Astrocyte (in vitro differentiated cells and primary cell): ENCODE results near the gene CMBL. TPM values are rescaled to one million over a fixed set of nuclear protein-coding genes. Genes with fewer than 3 reads are reported as not detected.
A peak's percentile ranks its signal among the peaks of the same experiment; 100 is the strongest.

ENCODE experiments used
- DNase-seq: peaks from one replicate; pipeline ENCODE4 v3.0.0-alpha.2; 2010; ENCODE audit warnings: low read depth
- FAIRE-seq: peaks from 2 replicates; lab custom pipeline; 2011; peaks lifted over from hg19 to GRCh38; lab: Jason Lieb, UNC
- H2AFZ ChIP-seq: 2 replicates; pipeline ENCODE4 v1.6.0; 2012; ENCODE audit warnings: low read depth, low read length, inconsistent platforms
- H3K27ac ChIP-seq: 2 replicates; pipeline ENCODE4 v1.5.1; 2011; ENCODE audit warnings: low read depth, low read length, inconsistent platforms
- H3K27me3 ChIP-seq: 2 replicates; pipeline ENCODE4 v1.6.0; 2011; ENCODE audit warnings: low read length, inconsistent platforms; ENCODE audit not compliant: insufficient read depth
- H3K36me3 ChIP-seq: 2 replicates; pipeline ENCODE4 v1.5.1; 2011; ENCODE audit warnings: low read length, inconsistent platforms; ENCODE audit not compliant: insufficient read depth
- H3K4me1 ChIP-seq: 2 replicates; pipeline ENCODE4 v1.5.1; 2011; ENCODE audit warnings: low read length, inconsistent platforms; ENCODE audit not compliant: insufficient read depth
- H3K4me2 ChIP-seq: 2 replicates; pipeline ENCODE4 v1.6.0; 2012; ENCODE audit warnings: low read length, inconsistent platforms
- H3K4me3 ChIP-seq: 2 replicates; pipeline ENCODE4 v1.5.1; 2011; ENCODE audit warnings: low read depth, mild to moderate bottlenecking, low read length, inconsistent platforms; ENCODE audit not compliant: insufficient read depth
- H3K79me2 ChIP-seq: 2 replicates; pipeline ENCODE4 v1.6.0; 2012; ENCODE audit warnings: mild to moderate bottlenecking, low read length, inconsistent platforms; ENCODE audit not compliant: insufficient read depth
- H3K9ac ChIP-seq: 2 replicates; pipeline ENCODE4 v1.6.0; 2012; ENCODE audit warnings: mild to moderate bottlenecking, low read length, inconsistent platforms
- H3K9me3 ChIP-seq: 2 replicates; pipeline ENCODE4 v1.5.1; 2012; ENCODE audit warnings: low read depth, mild to moderate bottlenecking, low read length, inconsistent platforms; ENCODE audit not compliant: insufficient read depth
- H4K20me1 ChIP-seq: 2 replicates; pipeline ENCODE4 v1.6.0; 2012; ENCODE audit warnings: low read length, inconsistent platforms; ENCODE audit not compliant: insufficient read depth
- H3K27ac Mint-ChIP-seq: one replicate; pipeline ENCODE4 v1.8.0; 2021; ENCODE audit warnings: mild to moderate bottlenecking, mixed read lengths; ENCODE audit not compliant: unreplicated experiment
- H3K27me3 Mint-ChIP-seq: one replicate; pipeline ENCODE4 v1.8.0; 2021; ENCODE audit warnings: low read depth, mixed read lengths; ENCODE audit not compliant: unreplicated experiment
- H3K36me3 Mint-ChIP-seq: one replicate; pipeline ENCODE4 v1.8.0; 2021; ENCODE audit warnings: low read depth, mixed read lengths; ENCODE audit not compliant: unreplicated experiment
- H3K4me1 Mint-ChIP-seq: one replicate; pipeline ENCODE4 v1.8.0; 2021; ENCODE audit warnings: low read depth, mixed read lengths; ENCODE audit not compliant: unreplicated experiment
- H3K4me3 Mint-ChIP-seq: one replicate; pipeline ENCODE4 v1.8.0; 2021; ENCODE audit warnings: mild to moderate bottlenecking, moderate library complexity, mixed read lengths; ENCODE audit not compliant: unreplicated experiment
- H3K9me3 Mint-ChIP-seq: one replicate; pipeline ENCODE4 v1.8.0; 2021; ENCODE audit warnings: mild to moderate bottlenecking, mixed read lengths; ENCODE audit not compliant: unreplicated experiment
- EZH2 ChIP-seq: IDR thresholded peaks from 2 replicates; pipeline ENCODE4 v1.6.1; 2012; ENCODE audit warnings: mild to moderate bottlenecking, low read length, inconsistent platforms; ENCODE audit not compliant: insufficient read depth
- total RNA-seq: library from RNA; stranded (reverse); gene quantifications from 2 replicates; pipeline ENCODE4 v1.2.1, GENCODE V29; 2021
- TF ChIP-seq, protein P1 (sequence below): IDR thresholded peaks from 2 replicates; pipeline ENCODE4 v1.5.1; 2011; ENCODE audit warnings: low read depth, mild to moderate bottlenecking, inconsistent platforms, low read length, moderate library complexity; ENCODE audit not compliant: insufficient read depth

The CMBL gene
- total RNA-seq, 1 donor from 2014 or later = 39.7 TPM

DNA sequence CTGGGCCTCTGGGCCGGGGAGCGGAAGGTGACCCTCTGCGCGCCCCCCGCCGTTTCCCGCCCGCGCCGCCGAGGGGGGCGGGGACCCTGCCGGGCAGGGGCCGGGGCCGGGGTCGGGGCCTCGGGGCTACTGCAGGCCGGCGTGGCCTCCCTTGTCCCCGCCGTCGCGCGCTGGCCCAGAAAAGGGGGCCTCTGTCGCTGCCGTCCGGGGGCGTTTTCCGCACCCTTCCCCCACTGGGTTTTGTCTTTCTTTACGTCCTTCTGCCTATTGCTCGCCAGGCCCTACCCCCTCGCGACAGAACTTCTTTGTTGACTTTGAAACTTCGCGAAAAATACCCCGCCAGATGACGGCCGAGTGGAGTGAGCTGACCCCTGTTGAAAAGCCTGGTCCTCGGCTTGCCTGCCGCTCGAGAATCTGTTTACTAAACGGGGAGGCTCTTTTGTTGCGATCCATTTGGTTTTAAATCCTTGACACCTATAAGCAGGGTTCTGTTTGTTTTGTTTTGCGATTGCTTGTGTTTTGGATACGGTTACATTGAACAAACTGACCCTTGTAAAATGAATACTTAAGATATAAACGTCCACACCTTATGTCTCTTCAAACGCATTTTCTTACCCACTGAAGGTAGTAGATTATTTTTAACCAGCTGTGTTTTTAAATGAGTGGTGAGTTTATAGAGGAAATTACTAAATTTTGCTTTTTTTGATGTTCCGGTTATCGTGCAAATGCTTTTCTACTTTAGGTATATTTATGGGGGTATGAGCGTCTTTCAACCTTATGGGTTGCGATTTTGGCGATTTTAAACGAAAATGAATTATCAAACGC lies 46.6 kb upstream of the CMBL start:
- Histone ChIP-seq H3K4me2 (peak overlapping the region; percentile 98), H4K20me1 (peaks cover 43% of the 10 kb centered on the region), H3K4me1 (peaks cover 21% of the 10 kb centered on the region), H3K79me2 (peaks cover 64% of the 10 kb centered on the region), H3K27ac (peak overlapping the region; percentile 96), H3K27me3 (no peaks in the 10 kb centered on the region), H2AFZ (peak overlapping the region; percentile 78), H3K9me3 (no peaks in the 10 kb centered on the region), H3K36me3 (no peaks in the 10 kb centered on the region), H3K4me3 (peak overlapping the region; percentile 93), H3K9ac (peak overlapping the region; percentile 97)
- Mint-ChIP-seq H3K27me3 (no peaks in the 10 kb centered on the region), H3K4me3 (peak overlapping the region; percentile 100), H3K4me1 (peaks cover 29% of the 10 kb centered on the region), H3K36me3 (no peaks in the 10 kb centered on the region), H3K27ac (peak overlapping the region; percentile 99), H3K9me3 (no peaks in the 10 kb centered on the region)
- DNase-seq (peak; percentile 45), FAIRE-seq (no peak)
- TF ChIP-seq EZH2 = no peak
- TF ChIP-seq, protein P1, sequence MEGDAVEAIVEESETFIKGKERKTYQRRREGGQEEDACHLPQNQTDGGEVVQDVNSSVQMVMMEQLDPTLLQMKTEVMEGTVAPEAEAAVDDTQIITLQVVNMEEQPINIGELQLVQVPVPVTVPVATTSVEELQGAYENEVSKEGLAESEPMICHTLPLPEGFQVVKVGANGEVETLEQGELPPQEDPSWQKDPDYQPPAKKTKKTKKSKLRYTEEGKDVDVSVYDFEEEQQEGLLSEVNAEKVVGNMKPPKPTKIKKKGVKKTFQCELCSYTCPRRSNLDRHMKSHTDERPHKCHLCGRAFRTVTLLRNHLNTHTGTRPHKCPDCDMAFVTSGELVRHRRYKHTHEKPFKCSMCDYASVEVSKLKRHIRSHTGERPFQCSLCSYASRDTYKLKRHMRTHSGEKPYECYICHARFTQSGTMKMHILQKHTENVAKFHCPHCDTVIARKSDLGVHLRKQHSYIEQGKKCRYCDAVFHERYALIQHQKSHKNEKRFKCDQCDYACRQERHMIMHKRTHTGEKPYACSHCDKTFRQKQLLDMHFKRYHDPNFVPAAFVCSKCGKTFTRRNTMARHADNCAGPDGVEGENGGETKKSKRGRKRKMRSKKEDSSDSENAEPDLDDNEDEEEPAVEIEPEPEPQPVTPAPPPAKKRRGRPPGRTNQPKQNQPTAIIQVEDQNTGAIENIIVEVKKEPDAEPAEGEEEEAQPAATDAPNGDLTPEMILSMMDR = no peak

DNA sequence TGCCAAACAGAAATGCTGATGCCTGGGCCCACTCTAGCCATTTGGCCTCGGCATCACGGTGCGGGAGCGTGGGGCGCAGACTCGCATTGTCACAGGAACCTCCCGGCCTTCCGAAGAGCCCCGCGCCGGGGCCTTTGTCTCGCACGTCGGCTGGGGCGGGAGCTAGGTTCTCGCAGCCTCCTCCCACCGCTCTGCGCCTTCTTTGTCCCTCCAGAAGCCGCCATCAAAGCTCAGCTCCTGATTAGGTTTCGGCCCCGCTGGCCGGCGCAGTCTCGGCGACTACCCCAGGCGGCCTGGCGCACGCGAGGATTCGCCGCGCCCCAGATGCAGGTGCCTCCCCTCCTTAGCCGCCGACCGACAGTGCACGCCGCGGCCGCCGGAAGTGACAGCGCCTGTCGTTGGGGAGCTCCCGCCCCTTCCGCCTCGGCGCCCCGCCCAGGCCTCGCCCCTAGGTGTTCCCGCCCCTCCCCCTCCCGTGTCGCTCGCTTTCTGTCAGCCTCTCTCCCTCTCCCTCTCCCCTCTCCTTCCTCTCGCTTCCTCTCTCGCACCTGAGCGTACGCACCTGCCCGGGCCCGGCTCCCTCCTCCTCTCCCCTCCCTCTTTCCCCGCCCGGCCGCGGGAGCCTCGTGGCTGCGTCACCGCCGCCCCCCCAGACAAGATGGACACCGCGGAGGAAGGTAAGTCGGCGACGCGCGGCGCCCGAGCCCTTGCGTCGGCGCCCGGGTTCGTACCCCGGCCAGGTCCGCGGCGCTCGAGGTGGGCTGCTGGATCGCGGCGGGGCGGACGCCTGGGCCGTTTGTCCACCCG lies 45.7 kb upstream of the CMBL start, which contains the start of gene MARCHF6:
TSS of gene MARCHF6 (plus strand) at position 455 of the 807 bp plus-strand sequence. CDS start at position 659, 204 bp downstream.
- DNase-seq (peak; percentile 79), FAIRE-seq (no peak)
- H3K27ac ChIP-seq = peak within 1 kb of the TSS; percentile 96
- peak within 1 kb of the TSS; percentile 78 for H2AFZ ChIP-seq
- no peaks in the 10 kb centered on the region for H3K36me3 ChIP-seq
- Mint-ChIP-seq H3K36me3 (no peaks in the 10 kb centered on the region), H3K9me3 (no peaks in the 10 kb centered on the region), H3K27me3 (no peaks in the 10 kb centered on the region), H3K4me3 (peak within 1 kb of the TSS; percentile 100), H3K4me1 (peaks cover 29% of the 10 kb centered on the region), H3K27ac (peak within 1 kb of the TSS; percentile 99)
- peaks cover 56% of the 10 kb centered on the region for H3K79me2 ChIP-seq
- H3K4me2 ChIP-seq = peak within 1 kb of the TSS; percentile 98
- H3K4me1 ChIP-seq = peaks cover 21% of the 10 kb centered on the region
- H3K9me3 ChIP-seq = no peaks in the 10 kb centered on the region
- TF ChIP-seq, protein P1 = no peak
- no peak for TF ChIP-seq EZH2
- peak within 1 kb of the TSS; percentile 93 for H3K4me3 ChIP-seq
- no peaks in the 10 kb centered on the region for H3K27me3 ChIP-seq
- peak within 1 kb of the TSS; percentile 97 for H3K9ac ChIP-seq
- peaks cover 37% of the 10 kb centered on the region for H4K20me1 ChIP-seq
